Activated CD8-positive, alpha-beta memory T cell treated with anti-CD3 and anti-CD28 coated beads, Interleukin-2, amount 50 U/mL, for 4 hours (primary cell): ENCODE data around the gene KIF16B.
"Not testable (repeated sequence)": the region's sequence is repeated elsewhere in the genome, so short reads cannot be mapped to it uniquely, and the experiment has no call there.

Experiments
- DNase-seq: peaks from one replicate; pipeline ENCODE4 v3.0.0-alpha.2; 2020

The KIF16B gene

GRCh38 chr20:16475225-16475624 is 98.0 kb downstream of the KIF16B start:
- no peak for DNase-seq

- DNase-seq = no peak
Observed at GRCh38 chr20:16474363-16474762, 98.9 kb downstream of the KIF16B start.

GRCh38 chr20:16472045-16472872 is 101.0 kb downstream of the KIF16B start:
- no peak for DNase-seq

GRCh38 chr20:16469395-16469905 is 103.8 kb downstream of the KIF16B start:
- no peak for DNase-seq

- DNase-seq = no peak
Observed at GRCh38 chr20:16462711-16463110, 110.5 kb downstream of the KIF16B start.

GRCh38 chr20:16459019-16459700 is 114.1 kb downstream of the KIF16B start:
- DNase-seq = no peak

- DNase-seq = no peak
Observed at GRCh38 chr20:16457514-16457913, 115.7 kb downstream of the KIF16B start.

- no peak for DNase-seq
Observed at GRCh38 chr20:16455324-16455723, 117.9 kb downstream of the KIF16B start.

GRCh38 chr20:16451982-16452381 is 121.3 kb downstream of the KIF16B start:
- DNase-seq = no peak

GRCh38 chr20:16451001-16451400 is 122.2 kb downstream of the KIF16B start:
- DNase-seq = no peak

GRCh38 chr20:16446991-16447390 is 126.3 kb downstream of the KIF16B start:
- DNase-seq = no peak

GRCh38 chr20:16446246-16446645 is 127.0 kb downstream of the KIF16B start:
- no peak for DNase-seq

GRCh38 chr20:16445482-16445881 is 127.8 kb downstream of the KIF16B start:
- no peak for DNase-seq

- no peak for DNase-seq
Observed at GRCh38 chr20:16444057-16444777, 129.0 kb downstream of the KIF16B start.

GRCh38 chr20:16441546-16442164 is 131.6 kb downstream of the KIF16B start:
- no peak for DNase-seq

- no peak for DNase-seq
Observed at GRCh38 chr20:16440686-16441085, 132.6 kb downstream of the KIF16B start.

GRCh38 chr20:16439540-16439939 is 133.7 kb downstream of the KIF16B start:
- DNase-seq = not testable (repeated sequence)

- no peak for DNase-seq
Observed at GRCh38 chr20:16438100-16438499, 135.1 kb downstream of the KIF16B start.

- no peak for DNase-seq
Observed at GRCh38 chr20:16437387-16437996, 135.8 kb downstream of the KIF16B start.

- DNase-seq = peak; percentile 44
Observed at GRCh38 chr20:16434062-16434664, 139.1 kb downstream of the KIF16B start.

GRCh38 chr20:16433293-16433580 is 140.0 kb downstream of the KIF16B start:
- no peak for DNase-seq
